Measurements from ENCODE around the gene CCDC169.
"Not testable (repeated sequence)": the region's sequence is repeated elsewhere in the genome, so short reads cannot be mapped to it uniquely, and the experiment has no call there.

CCDC169 gene

GRCh38 chr13:36297366-36298338, at the start of gene CCDC169:
CCDC169 (minus strand) TSS chr13:36297814; CDS start chr13:36297719, 95 bp downstream.
- ATAC-seq, result peak; percentile 73 to 81

GRCh38 chr13:36346222-36347083, 48.8 kb upstream of the CCDC169 start, which contains the start of gene SPART:
SPART (minus strand) TSS chr13:36346394; CDS start chr13:36335830, 10,564 bp downstream.
- peak; percentile 91 for ATAC-seq

- no peak for ATAC-seq
Measured at GRCh38 chr13:36345438-36346221, 48.0 kb upstream of the CCDC169 start.

GRCh38 chr13:36344886-36345437, 47.3 kb upstream of the CCDC169 start:
- ATAC-seq, result no peak

GRCh38 chr13:36344173-36344572, 46.6 kb upstream of the CCDC169 start:
- no peak for ATAC-seq

GRCh38 chr13:36343766-36344165, 46.2 kb upstream of the CCDC169 start:
- ATAC-seq, result no peak

GRCh38 chr13:36342715-36343114, 45.1 kb upstream of the CCDC169 start:
- ATAC-seq, result no peak

GRCh38 chr13:36341718-36342117, 44.1 kb upstream of the CCDC169 start:
- ATAC-seq, result no peak

- ATAC-seq, result no peak
Measured at GRCh38 chr13:36339600-36340155, 42.1 kb upstream of the CCDC169 start.

GRCh38 chr13:36337938-36338641, 40.5 kb upstream of the CCDC169 start:
- no peak for ATAC-seq

GRCh38 chr13:36332986-36333385, 35.4 kb upstream of the CCDC169 start:
- ATAC-seq, result no peak

GRCh38 chr13:36332255-36332654, 34.6 kb upstream of the CCDC169 start:
- not testable (repeated sequence) for ATAC-seq

GRCh38 chr13:36331280-36331679, 33.7 kb upstream of the CCDC169 start:
- ATAC-seq, result no peak

GRCh38 chr13:36329361-36329760, 31.7 kb upstream of the CCDC169 start:
- ATAC-seq, result no peak

GRCh38 chr13:36328821-36329220, 31.2 kb upstream of the CCDC169 start:
- ATAC-seq, result no peak

GRCh38 chr13:36325912-36326311, 28.3 kb upstream of the CCDC169 start:
- no peak for ATAC-seq

- ATAC-seq, result not testable (repeated sequence)
Measured at GRCh38 chr13:36324881-36325280, 27.3 kb upstream of the CCDC169 start.

- ATAC-seq, result no peak
Measured at GRCh38 chr13:36323951-36324566, 26.4 kb upstream of the CCDC169 start.

- ATAC-seq, result no peak
Measured at GRCh38 chr13:36323408-36323807, 25.8 kb upstream of the CCDC169 start.

GRCh38 chr13:36319793-36320192, 22.2 kb upstream of the CCDC169 start:
- not testable (repeated sequence) for ATAC-seq
